GM21390 (cell line): ENCODE data around the gene ZDHHC21.

Source experiments
- ATAC-seq: cut with Tn5 transposase; IDR thresholded peaks from one replicate; pipeline ENCODE4 v1.9.1; 2021; ENCODE audit not compliant: unreplicated experiment

The ZDHHC21 gene

GRCh38 chr9:14693251-14693861 lies at the start of gene ZDHHC21:
ZDHHC21 (minus strand) TSS chr9:14693432; CDS start chr9:14674340, 19,092 bp downstream.
- ATAC-seq = peak; percentile 79

- no peak for ATAC-seq
Measured at GRCh38 chr9:14741369-14741768, 48.1 kb upstream of the ZDHHC21 start.

- no peak for ATAC-seq
Measured at GRCh38 chr9:14733133-14733532, 39.9 kb upstream of the ZDHHC21 start.

- no peak for ATAC-seq
Measured at GRCh38 chr9:14731294-14731981, 38.2 kb upstream of the ZDHHC21 start.

GRCh38 chr9:14730461-14730898 lies 37.2 kb upstream of the ZDHHC21 start:
- ATAC-seq = no peak

- no peak for ATAC-seq
Measured at GRCh38 chr9:14723301-14723700, 30.1 kb upstream of the ZDHHC21 start.

GRCh38 chr9:14722391-14723035 lies 29.3 kb upstream of the ZDHHC21 start, which contains the start of gene CER1:
CER1 (minus strand) TSS chr9:14722733; CDS start chr9:14722672, 61 bp downstream.
- no peak for ATAC-seq

GRCh38 chr9:14719231-14719923 lies 26.1 kb upstream of the ZDHHC21 start:
- no peak for ATAC-seq

GRCh38 chr9:14715102-14715501 lies 21.9 kb upstream of the ZDHHC21 start:
- no peak for ATAC-seq

- no peak for ATAC-seq
Measured at GRCh38 chr9:14713187-14713767, 20.0 kb upstream of the ZDHHC21 start.

- ATAC-seq = no peak
Measured at GRCh38 chr9:14710804-14711203, 17.6 kb upstream of the ZDHHC21 start.

GRCh38 chr9:14706530-14707140 lies 13.4 kb upstream of the ZDHHC21 start:
- peak; percentile 60 for ATAC-seq

GRCh38 chr9:14705079-14705478 lies 11.8 kb upstream of the ZDHHC21 start:
- no peak for ATAC-seq

GRCh38 chr9:14704281-14704680 lies 11.0 kb upstream of the ZDHHC21 start:
- ATAC-seq = no peak

GRCh38 chr9:14702200-14702720 lies 9.0 kb upstream of the ZDHHC21 start:
- no peak for ATAC-seq

- peak; percentile 30 for ATAC-seq
Measured at GRCh38 chr9:14692470-14693250, 572 bp downstream of the ZDHHC21 start.

- ATAC-seq = no peak
Measured at GRCh38 chr9:14690948-14691730, 2.1 kb downstream of the ZDHHC21 start.

GRCh38 chr9:14687042-14687719 lies 6.1 kb downstream of the ZDHHC21 start:
- no peak for ATAC-seq
